Measurements from ENCODE around the gene OR4D6.

OR4D6 gene

GRCh38 chr11:59480359-59480758 lies 23.6 kb downstream of the OR4D6 start:
- Histone ChIP-seq H3K36me3 (replicated peaks in 1 of 2; ENCODE audit: control insufficient read depth in 2 of 2, insufficient read depth in 2 of 2, low read length in 2 of 2) (no peaks in the 10 kb centered on the region), H4K8ac (ENCODE audit: low read depth, low read length) (no peak overlapping the region), H2BK120ac (ENCODE audit: low read depth, low read length) (no peak overlapping the region), H4K91ac (ENCODE audit: low read depth, low read length, poor library complexity) (no peak overlapping the region), H3K4me2 (ENCODE audit: insufficient read depth, low read length, poor library complexity, severe bottlenecking) (no peak overlapping the region), H3K18ac (ENCODE audit: low read length) (no peak overlapping the region), H3K23ac (ENCODE audit: low read depth, low read length, poor library complexity) (no peak overlapping the region), H2AK5ac (ENCODE audit: low read depth, low read length) (no peak overlapping the region), H2BK5ac (ENCODE audit: low read length) (no peak overlapping the region), H3K27me3 (ENCODE audit: control insufficient read depth in 3 of 3, insufficient read depth in 3 of 3, low read depth in 1 of 3, low read length in 3 of 3) (no peaks in the 10 kb centered on the region), H3K4me3 (ENCODE audit: low read length in 2 of 2) (no peak overlapping the region), H2AFZ (ENCODE audit: low read length) (no peak overlapping the region), H3K4me1 (ENCODE audit: control insufficient read depth in 2 of 2, insufficient read depth in 1 of 2, low read depth in 1 of 2, low read length in 2 of 2) (no peaks in the 10 kb centered on the region), H2BK15ac (ENCODE audit: low read length) (no peak overlapping the region), H3K27ac (replicated peaks; ENCODE audit: low read length) (no peak overlapping the region), H3K9ac (ENCODE audit: low read depth, low read length, poor library complexity) (no peak overlapping the region), H3K79me1 (ENCODE audit: low read depth, low read length) (no peaks in the 10 kb centered on the region), H3K4ac (ENCODE audit: low read length) (no peak overlapping the region), H3K14ac (ENCODE audit: low read length) (no peak overlapping the region), H2BK12ac (ENCODE audit: low read length) (no peak overlapping the region), H3K9me3 (replicated peaks in 1 of 2; ENCODE audit: control insufficient read depth in 2 of 2, insufficient read depth in 1 of 2, low read depth in 1 of 2, low read length in 2 of 2) (no peaks in the 10 kb centered on the region)
- no peak for DNase-seq (ENCODE audit: low spot score)
- no CpG with 5 or more reads among the region's 3 CpGs for WGBS, 2 donors (ENCODE audit: extremely low coverage in 2 of 2, insufficient read length in 2 of 2, insufficient replicate concordance in 1 of 2)

- Histone ChIP-seq H3K79me1 (ENCODE audit: low read depth, low read length) (no peaks in the 10 kb centered on the region), H4K91ac (ENCODE audit: low read depth, low read length, poor library complexity) (no peak overlapping the region), H3K36me3 (replicated peaks in 1 of 2; ENCODE audit: control insufficient read depth in 2 of 2, insufficient read depth in 2 of 2, low read length in 2 of 2) (no peaks in the 10 kb centered on the region), H2AK5ac (ENCODE audit: low read depth, low read length) (no peak overlapping the region), H2AFZ (ENCODE audit: low read length) (no peak overlapping the region), H3K4me3 (ENCODE audit: low read length in 2 of 2) (no peak overlapping the region), H2BK15ac (ENCODE audit: low read length) (no peak overlapping the region), H3K27me3 (ENCODE audit: control insufficient read depth in 3 of 3, insufficient read depth in 3 of 3, low read depth in 1 of 3, low read length in 3 of 3) (peaks cover 0 to 5% (median 0%) of the 10 kb centered on the region in 3 experiments), H3K4me2 (ENCODE audit: insufficient read depth, low read length, poor library complexity, severe bottlenecking) (no peak overlapping the region), H4K8ac (ENCODE audit: low read depth, low read length) (no peak overlapping the region), H3K18ac (ENCODE audit: low read length) (no peak overlapping the region), H3K14ac (ENCODE audit: low read length) (no peak overlapping the region), H3K4ac (ENCODE audit: low read length) (no peak overlapping the region), H3K9me3 (replicated peaks in 1 of 2; ENCODE audit: control insufficient read depth in 2 of 2, insufficient read depth in 1 of 2, low read depth in 1 of 2, low read length in 2 of 2) (no peaks in the 10 kb centered on the region), H2BK5ac (ENCODE audit: low read length) (no peak overlapping the region), H3K23ac (ENCODE audit: low read depth, low read length, poor library complexity) (no peak overlapping the region), H3K4me1 (ENCODE audit: control insufficient read depth in 2 of 2, insufficient read depth in 1 of 2, low read depth in 1 of 2, low read length in 2 of 2) (no peaks in the 10 kb centered on the region), H2BK120ac (ENCODE audit: low read depth, low read length) (no peak overlapping the region), H3K9ac (ENCODE audit: low read depth, low read length, poor library complexity) (no peak overlapping the region), H2BK12ac (ENCODE audit: low read length) (no peak overlapping the region), H3K27ac (replicated peaks; ENCODE audit: low read length) (no peak overlapping the region)
- DNase-seq (ENCODE audit: low spot score): no peak
- no CpG with 5 or more reads among the region's 1 CpG for WGBS, 2 donors (ENCODE audit: extremely low coverage in 2 of 2, insufficient read length in 2 of 2, insufficient replicate concordance in 1 of 2)
Measured at GRCh38 chr11:59501931-59502330, 45.2 kb downstream of the OR4D6 start.

DNA sequence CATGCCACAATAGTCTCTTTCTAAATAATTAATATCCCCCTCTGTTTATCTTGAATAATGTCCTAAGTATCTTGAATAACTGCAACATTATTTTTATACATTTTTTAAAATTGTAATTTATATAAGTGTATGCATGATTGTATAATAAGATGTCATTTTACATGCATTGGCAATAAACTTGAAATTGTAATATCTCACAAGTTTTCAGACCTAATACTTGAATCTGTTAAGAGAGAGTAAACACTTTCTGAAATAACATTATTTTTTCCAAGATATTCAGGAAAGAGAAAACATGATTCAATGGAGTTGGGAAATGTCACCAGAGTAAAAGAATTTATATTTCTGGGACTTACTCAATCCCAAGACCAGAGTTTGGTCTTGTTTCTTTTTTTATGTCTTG lies 46.5 kb downstream of the OR4D6 start, which contains the start of gene OR4D11:
TSS of gene OR4D11 (plus strand) at position 301 of the 400 bp plus-strand sequence. CDS start at position 301, 0 bp downstream.
- no peak for DNase-seq (ENCODE audit: low spot score)
- Histone ChIP-seq H4K8ac (ENCODE audit: low read depth, low read length) (no peak within 1 kb of the TSS), H2BK12ac (ENCODE audit: low read length) (no peak within 1 kb of the TSS)

More for the DNA sequence above, 46.5 kb downstream of the OR4D6 start, which contains the start of gene OR4D11:
- Histone ChIP-seq H3K4me2 (ENCODE audit: insufficient read depth, low read length, poor library complexity, severe bottlenecking) (no peak within 1 kb of the TSS), H3K9ac (ENCODE audit: low read depth, low read length, poor library complexity) (no peak within 1 kb of the TSS), H3K9me3 (replicated peaks in 1 of 2; ENCODE audit: control insufficient read depth in 2 of 2, insufficient read depth in 1 of 2, low read depth in 1 of 2, low read length in 2 of 2) (no peaks in the 10 kb centered on the region), H3K4me3 (ENCODE audit: low read length in 2 of 2) (no peak within 1 kb of the TSS), H3K79me1 (ENCODE audit: low read depth, low read length) (no peaks in the 10 kb centered on the region), H3K18ac (ENCODE audit: low read length) (no peak within 1 kb of the TSS), H2AFZ (ENCODE audit: low read length) (no peak within 1 kb of the TSS), H3K4me1 (ENCODE audit: control insufficient read depth in 2 of 2, insufficient read depth in 1 of 2, low read depth in 1 of 2, low read length in 2 of 2) (no peaks in the 10 kb centered on the region), H3K23ac (ENCODE audit: low read depth, low read length, poor library complexity) (no peak within 1 kb of the TSS), H3K36me3 (replicated peaks in 1 of 2; ENCODE audit: control insufficient read depth in 2 of 2, insufficient read depth in 2 of 2, low read length in 2 of 2) (no peaks in the 10 kb centered on the region), H2BK15ac (ENCODE audit: low read length) (no peak within 1 kb of the TSS), H2AK5ac (ENCODE audit: low read depth, low read length) (peak within 1 kb of the TSS; percentile 42), H2BK120ac (ENCODE audit: low read depth, low read length) (no peak within 1 kb of the TSS), H3K27me3 (ENCODE audit: control insufficient read depth in 3 of 3, insufficient read depth in 3 of 3, low read depth in 1 of 3, low read length in 3 of 3) (peaks cover 0 to 5% (median 0%) of the 10 kb centered on the region in 3 experiments), H2BK5ac (ENCODE audit: low read length) (no peak within 1 kb of the TSS), H3K4ac (ENCODE audit: low read length) (no peak within 1 kb of the TSS), H3K27ac (replicated peaks; ENCODE audit: low read length) (no peak within 1 kb of the TSS), H4K91ac (ENCODE audit: low read depth, low read length, poor library complexity) (no peak within 1 kb of the TSS), H3K14ac (ENCODE audit: low read length) (no peak within 1 kb of the TSS)
